HG03520 (cell line): Measurements from ENCODE around the gene PPP1R9A.

Experiments used
- ATAC-seq: cut with Tn5 transposase; IDR thresholded peaks from one replicate; pipeline ENCODE4 v1.9.1; 2021; ENCODE audit warnings: mild to moderate bottlenecking, moderate library complexity; ENCODE audit not compliant: unreplicated experiment

PPP1R9A gene

DNA sequence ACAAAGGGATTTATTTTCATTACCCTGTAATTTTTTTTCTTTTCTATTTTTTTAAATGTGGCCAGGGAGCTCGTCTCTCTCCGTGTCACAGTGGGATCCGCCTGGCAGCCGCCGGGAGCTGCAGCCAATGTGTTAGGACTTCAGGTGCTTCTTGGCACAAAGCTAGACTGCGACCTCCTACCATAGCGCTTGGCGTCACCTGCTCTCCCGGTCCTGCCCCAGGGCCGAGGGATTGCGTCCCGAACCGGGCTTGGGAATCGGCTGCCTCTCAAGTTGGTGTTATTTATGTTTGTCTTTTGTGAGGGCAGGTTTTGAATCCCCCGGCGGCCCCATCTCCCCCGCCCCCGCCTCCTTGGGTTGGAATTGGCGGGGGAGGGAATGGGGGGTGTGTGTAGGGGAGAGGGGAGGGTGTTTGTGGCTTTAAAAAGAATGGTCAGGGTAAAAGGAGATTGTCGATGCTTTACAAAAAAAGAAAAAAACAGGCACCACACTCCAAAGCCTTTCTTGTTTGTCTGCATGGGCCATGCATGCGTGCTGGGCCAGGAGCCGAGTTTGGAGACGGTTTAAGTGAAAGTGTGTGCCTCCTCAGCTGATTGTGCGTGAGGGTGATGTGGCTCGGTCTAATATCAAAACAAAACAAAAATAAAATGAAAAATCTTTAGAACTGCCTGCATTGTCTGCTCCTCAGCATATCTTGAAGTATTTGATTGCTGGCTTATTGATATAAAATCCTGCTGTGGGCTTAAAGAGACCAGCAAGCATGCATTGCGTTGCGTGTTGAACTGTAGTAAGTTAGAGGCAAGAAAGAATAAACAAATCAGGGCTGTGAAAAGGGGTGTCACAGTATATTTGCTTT lies 1.2 kb downstream of the PPP1R9A start:
- no peak for ATAC-seq

- no peak for ATAC-seq
Observed at GRCh38 chr7:94909179-94909466, 1.7 kb downstream of the PPP1R9A start.

- no peak for ATAC-seq
Observed at GRCh38 chr7:94912085-94912484, 4.7 kb downstream of the PPP1R9A start.

DNA sequence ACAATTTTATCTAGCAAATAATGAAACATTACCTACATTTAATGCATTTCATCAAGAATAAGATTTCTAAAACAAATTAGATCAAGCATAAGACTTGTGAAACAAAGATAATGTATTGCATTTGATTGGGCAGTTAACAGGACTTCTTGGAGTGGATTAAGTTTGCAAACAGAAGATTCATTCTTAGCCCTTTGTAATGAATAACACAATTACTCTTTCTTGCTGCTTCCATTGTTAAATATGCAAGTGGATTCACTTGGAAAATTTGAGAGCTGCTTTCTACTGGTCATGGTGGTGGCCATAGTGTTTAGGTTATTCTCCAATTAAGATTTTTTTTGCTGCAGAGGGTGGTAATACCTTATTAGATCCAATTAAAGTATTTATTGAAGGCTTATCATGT lies 6.0 kb downstream of the PPP1R9A start:
- ATAC-seq, result no peak

GRCh38 chr7:94921911-94922310 lies 14.5 kb downstream of the PPP1R9A start:
- no peak for ATAC-seq

DNA sequence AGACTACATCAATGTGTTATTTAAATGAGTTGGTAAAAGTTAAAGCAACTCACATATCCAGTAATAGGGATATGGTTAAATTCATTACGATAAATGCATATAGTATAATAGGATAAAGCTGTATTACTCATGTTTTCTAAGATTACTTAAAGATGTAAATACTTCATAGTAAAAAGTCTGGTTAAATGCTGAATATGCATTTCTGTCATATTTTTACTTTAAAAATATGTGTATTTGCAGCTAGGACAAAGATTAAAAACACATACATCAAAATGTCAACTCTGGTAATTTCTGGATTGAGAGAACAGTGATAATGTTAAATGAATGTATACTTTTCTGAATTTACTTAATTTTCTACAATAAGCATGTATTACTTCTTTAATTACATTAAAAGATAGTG lies 15.1 kb downstream of the PPP1R9A start:
- no peak for ATAC-seq

- no peak for ATAC-seq
Observed at GRCh38 chr7:94923412-94923811, 16.0 kb downstream of the PPP1R9A start.

DNA sequence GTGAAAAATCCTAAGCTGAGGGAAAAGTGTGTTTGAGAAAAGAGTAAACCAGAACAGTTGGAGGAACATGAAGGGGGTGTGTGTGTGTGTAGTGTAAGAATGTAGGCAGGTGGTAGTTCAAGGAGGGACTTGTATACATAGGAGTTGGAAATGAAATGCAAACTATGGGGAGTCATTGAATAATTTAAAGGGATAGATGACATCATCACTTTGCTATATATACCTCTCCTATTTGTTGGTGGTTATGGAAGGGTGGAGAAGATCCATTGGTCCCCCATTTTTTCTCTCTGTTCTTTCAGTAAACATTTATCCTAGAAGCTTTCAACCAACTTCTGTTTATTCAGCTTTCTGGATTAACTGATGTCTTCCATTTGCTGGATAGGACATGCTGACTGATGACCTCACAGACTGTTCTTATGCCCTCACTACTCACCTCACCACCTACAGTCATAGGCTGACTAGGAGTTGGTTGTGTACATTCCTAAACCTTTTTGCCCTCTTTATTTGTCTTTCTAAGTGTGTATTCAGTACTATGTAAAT lies 20.8 kb downstream of the PPP1R9A start:
- ATAC-seq, result no peak

DNA sequence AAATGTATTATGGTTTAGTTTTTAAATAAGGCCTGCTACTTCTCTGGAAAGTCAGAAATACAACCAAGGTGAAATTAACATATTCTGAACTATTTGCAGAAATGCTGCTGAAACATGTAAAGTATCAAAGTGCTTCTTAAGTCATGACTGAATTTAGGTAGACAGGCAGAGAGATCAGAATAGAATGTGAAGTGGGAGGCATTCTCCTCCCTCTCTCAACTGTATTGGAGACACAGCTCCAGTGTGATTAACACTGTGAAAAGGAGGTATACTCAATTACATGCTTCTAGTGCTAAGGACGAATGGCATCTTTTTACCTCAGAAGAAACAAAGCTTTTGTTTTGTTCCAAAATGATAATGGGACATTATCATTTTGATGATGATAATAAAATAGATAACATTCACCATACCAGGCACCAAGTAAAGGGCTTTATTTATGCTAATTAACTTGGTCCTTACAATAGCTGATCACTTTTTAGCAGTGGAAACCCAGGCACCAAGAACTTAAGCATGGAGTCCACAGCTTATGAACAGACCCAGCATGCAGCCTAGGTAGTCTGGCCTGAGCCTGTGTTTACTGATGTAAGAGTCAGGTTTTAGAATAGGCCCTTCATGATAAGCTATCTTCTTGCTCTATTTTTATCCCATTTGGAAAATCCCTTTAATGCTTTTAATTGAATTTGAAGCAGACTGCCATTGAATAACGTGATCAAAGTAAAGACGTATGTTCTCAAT lies 26.0 kb downstream of the PPP1R9A start:
- no peak for ATAC-seq

- no peak for ATAC-seq
Observed at GRCh38 chr7:94939395-94939794, 32.0 kb downstream of the PPP1R9A start.

- no peak for ATAC-seq
Observed at GRCh38 chr7:94940241-94940640, 32.8 kb downstream of the PPP1R9A start.

GRCh38 chr7:94941844-94942632 lies 34.6 kb downstream of the PPP1R9A start:
- ATAC-seq, result no peak

DNA sequence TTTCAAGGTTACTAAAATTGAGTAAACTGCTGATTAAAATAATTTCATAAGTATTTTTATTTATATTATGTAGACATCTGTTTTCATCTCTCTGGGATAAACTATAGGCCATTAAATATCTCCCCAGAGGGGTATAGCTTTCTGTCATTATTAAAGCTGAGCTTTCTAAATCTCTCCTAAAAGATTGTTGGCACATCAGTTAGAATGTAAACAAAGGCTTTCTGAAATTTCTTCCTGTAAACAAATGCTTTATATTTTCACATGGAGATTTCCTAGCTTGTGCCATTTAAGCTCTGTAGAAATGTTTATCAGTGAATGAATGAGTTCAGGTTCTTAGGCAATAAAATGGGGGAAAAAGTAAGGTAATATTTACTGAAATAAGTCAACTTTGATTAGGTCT lies 35.7 kb downstream of the PPP1R9A start:
- no peak for ATAC-seq

GRCh38 chr7:94949532-94949931 lies 42.1 kb downstream of the PPP1R9A start:
- no peak for ATAC-seq

GRCh38 chr7:94955807-94956206 lies 48.4 kb downstream of the PPP1R9A start:
- no peak for ATAC-seq

- ATAC-seq, result no peak
Observed at GRCh38 chr7:94957061-94957460, 49.7 kb downstream of the PPP1R9A start.

- no peak for ATAC-seq
Observed at GRCh38 chr7:94962661-94963060, 55.3 kb downstream of the PPP1R9A start.

DNA sequence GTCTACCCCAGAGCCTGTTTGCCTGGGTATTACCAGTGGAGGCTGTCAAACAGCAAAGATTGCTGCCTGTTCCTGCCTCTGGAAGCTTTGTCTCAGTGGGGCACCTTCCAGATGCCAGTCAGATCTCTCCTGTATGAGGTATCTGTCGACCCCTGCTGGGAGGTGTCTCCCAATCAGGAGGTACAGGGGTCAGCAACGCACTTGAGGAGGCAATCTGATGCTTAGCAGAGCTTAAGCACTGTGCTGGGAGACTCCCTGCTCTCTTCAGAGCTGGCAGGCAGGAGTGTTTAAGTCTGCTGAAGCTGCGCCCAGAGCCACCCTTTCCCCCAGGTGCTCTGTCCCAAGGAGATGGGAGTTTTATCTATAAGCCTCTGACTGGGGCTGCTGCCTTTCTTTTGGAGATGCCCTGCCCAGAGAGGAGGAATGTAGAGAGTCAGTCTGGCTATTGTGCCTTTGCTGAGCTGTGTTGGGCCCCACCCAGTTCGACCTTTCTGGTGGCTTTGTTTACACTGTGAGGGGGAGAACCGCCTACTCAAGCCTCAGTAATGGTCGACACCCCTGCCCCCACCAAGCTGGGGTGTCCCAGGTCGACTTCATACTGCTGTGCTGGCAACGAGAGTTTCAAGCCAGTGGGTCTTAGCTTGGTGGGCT lies 62.2 kb downstream of the PPP1R9A start:
- ATAC-seq, result no peak

- no peak for ATAC-seq
Observed at GRCh38 chr7:94970085-94970576, 62.7 kb downstream of the PPP1R9A start.

DNA sequence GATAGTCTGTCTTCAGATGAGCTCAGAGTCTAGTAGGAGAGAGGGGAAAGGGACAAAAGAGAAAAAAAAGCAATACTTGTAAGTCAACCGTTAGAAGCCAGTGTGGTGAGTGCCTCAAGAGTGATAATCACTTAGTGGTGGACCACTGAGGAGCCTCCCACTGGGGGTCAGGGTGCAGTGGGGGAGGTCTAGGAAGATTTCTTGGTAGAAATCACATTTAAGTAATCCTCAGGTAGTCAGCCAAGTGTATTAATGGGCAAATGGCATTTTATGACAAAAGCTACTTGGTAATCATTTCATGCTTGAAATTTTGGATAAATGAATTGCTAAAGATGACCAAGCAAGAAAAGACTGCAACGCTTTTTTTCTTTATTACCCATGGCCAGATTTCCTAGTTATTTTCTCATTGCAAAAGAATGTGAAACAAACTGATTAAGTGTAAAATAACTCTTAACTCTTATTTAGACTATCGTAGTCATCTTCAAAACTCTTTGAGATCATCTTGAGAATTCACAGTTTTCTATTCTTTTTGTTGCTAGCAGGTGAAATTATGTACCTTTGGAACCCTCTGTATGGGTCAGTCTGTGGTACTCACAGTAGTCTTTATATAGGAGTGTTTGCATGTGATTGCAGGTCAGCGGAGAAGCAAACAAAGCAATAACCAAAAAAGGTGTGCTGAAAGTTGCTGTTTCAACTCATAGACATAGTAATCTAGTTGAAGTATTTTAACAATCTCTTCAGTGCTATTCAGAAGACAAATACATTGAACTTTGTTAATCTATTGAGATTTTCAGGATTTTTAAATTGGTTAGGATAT lies 63.9 kb downstream of the PPP1R9A start:
- no peak for ATAC-seq
